HFFc6 (cell line): ENCODE data around the gene NAALADL2. TPM values are rescaled to one million over a fixed set of nuclear protein-coding genes. Genes with fewer than 3 reads are reported as not detected.

Experiments
- DNase-seq: peaks from one replicate; pipeline ENCODE4 v3.0.0-alpha.2; 2018
- H3K27ac Mint-ChIP-seq: 2 replicates; pipeline ENCODE4 v1.8.0; 2020; ENCODE audit warnings: mild to moderate bottlenecking, mixed read lengths
- H3K27me3 Mint-ChIP-seq: 2 replicates; pipeline ENCODE4 v1.8.0; 2021; ENCODE audit warnings: mild to moderate bottlenecking, moderate library complexity, mixed read lengths; ENCODE audit not compliant: insufficient read depth
- H3K36me3 Mint-ChIP-seq: 2 replicates; pipeline ENCODE4 v1.8.0; 2021; ENCODE audit warnings: low read depth, mixed read lengths
- H3K4me1 Mint-ChIP-seq: 2 replicates; pipeline ENCODE4 v1.8.0; 2020; ENCODE audit warnings: low read depth, mixed read lengths
- H3K4me3 Mint-ChIP-seq: 2 replicates; pipeline ENCODE4 v1.8.0; 2020; ENCODE audit warnings: mild to moderate bottlenecking, moderate library complexity, mixed read lengths
- H3K9me3 Mint-ChIP-seq: 2 replicates; pipeline ENCODE4 v1.8.0; 2020; ENCODE audit warnings: mild to moderate bottlenecking, mixed read lengths
- CTCF ChIP-seq: fragments of 200-600 bp; sonication (generic); IDR thresholded peaks from 2 replicates; pipeline ENCODE4 v1.5.0; 2021; ENCODE audit warnings: antibody characterized with exemption, mild to moderate bottlenecking
- total RNA-seq, 6 experiments: library from RNA; stranded (reverse); fragmentation: NEBNext Ultra II Directional; extraction: Animal tissue kit (Norgen Biotek cat#: 25700); gene quantifications; 2 replicates in 1 of 6; 3 replicates in 5 of 6; pipeline ENCODE4 v1.2.3, GENCODE V29; 2021

NAALADL2 gene
- total RNA-seq, 6 experiments from 2014 or later: 12.0 to 15.2 (median 12.3) TPM

DNA sequence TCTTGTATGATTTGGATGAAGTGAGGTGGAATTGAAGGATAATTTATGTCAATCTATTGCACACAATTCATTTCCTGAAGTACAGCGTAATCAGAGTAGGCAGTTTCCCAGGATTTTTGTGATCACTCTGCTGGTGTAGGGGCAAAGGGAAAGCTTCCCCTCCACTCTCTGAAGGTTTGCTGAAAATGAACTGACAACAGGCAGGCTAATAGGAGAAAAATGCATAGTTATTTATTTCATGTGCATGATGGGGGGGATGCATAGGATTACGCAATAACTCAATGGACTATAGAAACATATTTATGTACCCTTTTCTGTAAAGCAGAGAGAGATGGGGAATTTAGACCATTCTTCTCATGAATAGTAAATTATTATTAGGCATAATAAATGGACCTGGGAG lies 872.9 kb downstream of the NAALADL2 start:
- Mint-ChIP-seq H3K27me3 (no peaks in the 10 kb centered on the region), H3K4me3 (no peak overlapping the region), H3K36me3 (peaks cover 21% of the 10 kb centered on the region), H3K27ac (no peak overlapping the region), H3K4me1 (peaks cover 13% of the 10 kb centered on the region), H3K9me3 (peaks cover 9% of the 10 kb centered on the region)
- TF ChIP-seq CTCF: no peak
- no peak for DNase-seq

DNA sequence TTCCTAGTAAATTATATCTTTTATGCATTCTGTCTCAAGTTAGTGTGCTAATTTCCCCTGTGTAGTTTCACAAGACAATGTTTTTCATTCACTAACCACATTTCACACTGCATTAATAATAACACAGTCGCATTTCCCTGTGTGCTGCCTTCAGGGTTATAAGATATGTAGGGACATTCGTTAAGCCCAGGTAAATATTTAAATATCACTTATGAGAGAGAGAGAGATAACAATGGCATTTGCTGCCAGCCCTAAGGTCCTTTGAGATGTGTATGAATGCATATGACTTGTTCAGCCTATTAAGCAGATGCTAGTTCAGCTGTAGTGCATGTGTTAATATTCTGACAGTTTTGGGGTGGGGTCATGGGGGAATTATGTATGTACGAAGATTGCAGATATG lies 876.7 kb downstream of the NAALADL2 start:
- H3K27me3 Mint-ChIP-seq: no peaks in the 10 kb centered on the region
- H3K4me3 Mint-ChIP-seq: no peak overlapping the region
- DNase-seq: no peak
- H3K4me1 Mint-ChIP-seq: peaks cover 40% of the 10 kb centered on the region
- peaks cover 25% of the 10 kb centered on the region for H3K36me3 Mint-ChIP-seq
- peaks cover 9% of the 10 kb centered on the region for H3K9me3 Mint-ChIP-seq
- no peak overlapping the region for H3K27ac Mint-ChIP-seq
- no peak for TF ChIP-seq CTCF

GRCh38 chr3:175737646-175738572 lies 878.8 kb downstream of the NAALADL2 start:
- no peaks in the 10 kb centered on the region for H3K27me3 Mint-ChIP-seq
- DNase-seq: peak; percentile 84
- no peak for TF ChIP-seq CTCF
- H3K4me1 Mint-ChIP-seq: peaks cover 60% of the 10 kb centered on the region
- peak overlapping the region; percentile 40 for H3K4me3 Mint-ChIP-seq
- peak overlapping the region; percentile 78 for H3K27ac Mint-ChIP-seq
- peaks cover 31% of the 10 kb centered on the region for H3K36me3 Mint-ChIP-seq
- H3K9me3 Mint-ChIP-seq: peaks cover 9% of the 10 kb centered on the region

DNA sequence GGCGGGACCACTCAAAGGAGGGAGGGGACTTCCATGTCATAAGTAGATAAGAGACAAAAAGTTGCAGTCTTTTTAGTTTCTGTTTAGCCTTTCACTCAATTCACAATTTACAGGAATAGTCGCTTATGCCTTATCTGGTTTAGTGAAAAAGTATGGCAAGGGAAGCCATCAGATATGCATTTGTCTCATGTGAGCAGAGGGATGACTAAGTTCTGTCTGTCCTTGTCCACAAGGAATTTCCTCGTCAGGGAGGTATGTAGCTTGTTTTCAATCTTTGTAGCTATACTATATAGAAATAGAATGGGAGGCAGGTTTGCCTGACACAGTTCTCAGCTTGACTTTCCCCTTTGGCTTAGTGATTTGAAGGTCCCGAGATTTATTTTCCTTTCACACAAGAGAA lies 882.8 kb downstream of the NAALADL2 start:
- no peak for TF ChIP-seq CTCF
- Mint-ChIP-seq H3K27me3 (no peaks in the 10 kb centered on the region), H3K4me3 (no peak overlapping the region), H3K36me3 (peaks cover 11% of the 10 kb centered on the region; the same call in 1 of the 2 replicates), H3K4me1 (peaks cover 61% of the 10 kb centered on the region), H3K9me3 (no peaks in the 10 kb centered on the region), H3K27ac (peak overlapping the region; percentile 32; the same call in 1 of the 2 replicates)
- peak; percentile 28 for DNase-seq

GRCh38 chr3:175743733-175744400 lies 884.7 kb downstream of the NAALADL2 start:
- Mint-ChIP-seq H3K4me1 (peaks cover 57% of the 10 kb centered on the region), H3K27ac (peak overlapping the region; percentile 61), H3K36me3 (peaks cover 11% of the 10 kb centered on the region; the same call in 1 of the 2 replicates), H3K27me3 (no peaks in the 10 kb centered on the region), H3K9me3 (no peaks in the 10 kb centered on the region), H3K4me3 (peak overlapping the region; percentile 48)
- DNase-seq: peak; percentile 57
- TF ChIP-seq CTCF: no peak
